Measurements from ENCODE around the gene SLC1A5.
"Not testable (repeated sequence)": the region's sequence is repeated elsewhere in the genome, so short reads cannot be mapped to it uniquely, and the experiment has no call there.

SLC1A5 gene
- total RNA-seq: 72.7 to 556 (median 151) reads per million in 4 experiments

- DNase-seq: peak; percentile 91
Measured at GRCh38 chr19:46788262-46788967, at the start of gene SLC1A5. TSS of gene SLC1A5 (minus strand) at chr19:46788594. CDS start at chr19:46787965, 629 bp downstream.

GRCh38 chr19:46838160-46838559 is 49.8 kb upstream of the SLC1A5 start:
- DNase-seq: no peak

- DNase-seq: no peak
Measured at GRCh38 chr19:46834984-46835383, 46.6 kb upstream of the SLC1A5 start.

GRCh38 chr19:46834121-46834520 is 45.7 kb upstream of the SLC1A5 start:
- DNase-seq: no peak

- DNase-seq: no peak
Measured at GRCh38 chr19:46830864-46831263, 42.5 kb upstream of the SLC1A5 start.

- no peak for DNase-seq
Measured at GRCh38 chr19:46828484-46828883, 40.1 kb upstream of the SLC1A5 start.

- DNase-seq: no peak
Measured at GRCh38 chr19:46825731-46826055, 37.3 kb upstream of the SLC1A5 start.

GRCh38 chr19:46824890-46825730 is 36.7 kb upstream of the SLC1A5 start:
- DNase-seq: no peak

- no peak for DNase-seq
Measured at GRCh38 chr19:46823049-46823448, 34.7 kb upstream of the SLC1A5 start.

- DNase-seq: not testable (repeated sequence)
Measured at GRCh38 chr19:46822410-46822787, 34.0 kb upstream of the SLC1A5 start.

- peak; percentile 35 for DNase-seq
Measured at GRCh38 chr19:46821512-46822409, 33.4 kb upstream of the SLC1A5 start.

- no peak for DNase-seq
Measured at GRCh38 chr19:46818812-46819211, 30.4 kb upstream of the SLC1A5 start.

GRCh38 chr19:46815833-46816627 is 27.6 kb upstream of the SLC1A5 start:
- no peak for DNase-seq

GRCh38 chr19:46813839-46814358 is 25.5 kb upstream of the SLC1A5 start:
- no peak for DNase-seq

GRCh38 chr19:46812977-46813838 is 24.8 kb upstream of the SLC1A5 start:
- no peak for DNase-seq

GRCh38 chr19:46809534-46810272 is 21.3 kb upstream of the SLC1A5 start:
- no peak for DNase-seq

- DNase-seq: no peak
Measured at GRCh38 chr19:46806656-46807055, 18.3 kb upstream of the SLC1A5 start.

- DNase-seq: not testable (repeated sequence)
Measured at GRCh38 chr19:46804432-46804831, 16.0 kb upstream of the SLC1A5 start.

GRCh38 chr19:46803555-46803954 is 15.2 kb upstream of the SLC1A5 start:
- DNase-seq: no peak

- no peak for DNase-seq
Measured at GRCh38 chr19:46802152-46802551, 13.8 kb upstream of the SLC1A5 start.
